ENCODE data around the gene SLC38A6.
A peak's percentile ranks its signal among the peaks of the same experiment; 100 is the strongest.

The SLC38A6 gene

GRCh38 chr14:60981633-60982455 is 799 bp downstream of the SLC38A6 start:
- DNase-seq, result no peak

- DNase-seq, result no peak
Measured at GRCh38 chr14:60984196-60984595, 3.2 kb downstream of the SLC38A6 start.

GRCh38 chr14:60986500-60986899 is 5.5 kb downstream of the SLC38A6 start:
- DNase-seq, result no peak

GRCh38 chr14:60989599-60989998 is 8.6 kb downstream of the SLC38A6 start:
- DNase-seq, result no peak

- no peak for DNase-seq
Measured at GRCh38 chr14:60998617-60999016, 17.6 kb downstream of the SLC38A6 start.

- no peak for DNase-seq
Measured at GRCh38 chr14:60999536-60999935, 18.5 kb downstream of the SLC38A6 start.

GRCh38 chr14:61003571-61003970 is 22.5 kb downstream of the SLC38A6 start:
- DNase-seq, result no peak

- DNase-seq, result no peak
Measured at GRCh38 chr14:61019537-61019936, 38.5 kb downstream of the SLC38A6 start.

- peak; percentile 44 for DNase-seq
Measured at GRCh38 chr14:61025251-61026223, 44.5 kb downstream of the SLC38A6 start.

- no peak for DNase-seq
Measured at GRCh38 chr14:61026526-61026925, 45.5 kb downstream of the SLC38A6 start.

- no peak for DNase-seq
Measured at GRCh38 chr14:61031026-61031425, 50.0 kb downstream of the SLC38A6 start.

- no peak for DNase-seq
Measured at GRCh38 chr14:61033054-61033453, 52.0 kb downstream of the SLC38A6 start.

- DNase-seq, result no peak
Measured at GRCh38 chr14:61033855-61034254, 52.8 kb downstream of the SLC38A6 start.

- no peak for DNase-seq
Measured at GRCh38 chr14:61034416-61035120, 53.5 kb downstream of the SLC38A6 start.

- no peak for DNase-seq
Measured at GRCh38 chr14:61037215-61037614, 56.2 kb downstream of the SLC38A6 start.

GRCh38 chr14:61041704-61042103 is 60.7 kb downstream of the SLC38A6 start:
- no peak for DNase-seq

- DNase-seq, result no peak
Measured at GRCh38 chr14:61042220-61042619, 61.2 kb downstream of the SLC38A6 start.

GRCh38 chr14:61043506-61043905 is 62.5 kb downstream of the SLC38A6 start:
- no peak for DNase-seq

GRCh38 chr14:61047021-61047420 is 66.0 kb downstream of the SLC38A6 start:
- no peak for DNase-seq

- no peak for DNase-seq
Measured at GRCh38 chr14:61048640-61049039, 67.6 kb downstream of the SLC38A6 start.

GRCh38 chr14:61050417-61050816 is 69.4 kb downstream of the SLC38A6 start:
- no peak for DNase-seq

GRCh38 chr14:61051051-61051450 is 70.0 kb downstream of the SLC38A6 start:
- no peak for DNase-seq

- no peak for DNase-seq
Measured at GRCh38 chr14:61051621-61052020, 70.6 kb downstream of the SLC38A6 start.

Measured in activated naive CD4-positive, alpha-beta T cell treated with Interleukin-2 at 50 U/mL for 16 hours (primary cell).